ENCODE results near the gene CCDC92B.

DNA sequence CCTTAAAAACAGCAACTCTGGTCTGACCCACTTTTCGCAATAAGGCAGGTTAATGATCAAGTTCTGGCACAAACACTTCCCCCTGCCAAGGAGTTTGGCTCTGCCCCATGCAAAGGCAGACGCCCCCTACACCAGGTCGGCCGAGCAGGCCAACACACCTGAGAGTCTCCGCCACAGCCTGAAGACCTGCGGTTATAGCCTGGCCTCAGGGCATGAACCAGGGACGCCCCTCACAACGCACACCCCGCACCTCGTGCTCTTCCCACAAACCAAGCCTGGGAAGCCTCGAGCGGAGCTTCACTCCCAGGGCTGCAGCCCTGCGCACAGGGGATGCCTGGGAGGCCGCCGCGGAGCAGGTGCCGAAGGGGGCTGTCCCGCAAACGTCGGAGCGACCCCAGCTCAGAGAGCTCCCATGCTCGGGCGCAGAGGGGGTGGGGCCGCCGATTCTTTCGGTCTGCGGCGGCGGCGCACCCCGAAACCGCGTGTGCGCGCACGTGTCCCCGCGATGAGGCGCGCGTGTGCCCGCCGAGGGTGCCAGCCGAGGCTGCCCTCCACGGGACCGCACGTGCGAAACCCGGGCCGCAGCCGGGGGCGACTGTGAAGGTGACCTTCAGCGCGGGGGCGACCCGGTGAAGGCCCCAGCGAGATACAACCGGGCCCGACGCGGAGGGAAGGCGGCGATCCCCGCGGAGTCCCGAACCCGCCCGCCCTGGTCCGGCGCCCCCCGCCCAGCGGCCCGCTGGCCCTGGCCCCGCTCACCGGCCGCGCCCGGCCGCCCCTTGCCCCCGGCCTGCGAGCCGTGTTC, 38.4 kb downstream of the CCDC92B start:
- TF ChIP-seq POLR2A (IDR thresholded peaks at IDR 0.05; ENCODE audit: low read depth, low read length) (no peak), MXI1 (IDR thresholded peaks at IDR 0.05; ENCODE audit: borderline replicate concordance, low read depth, low read length) (peak; percentile 86), BHLHE40 (IDR thresholded peaks at IDR 0.05; ENCODE audit: low read depth, low read length) (peak; percentile 80), MAFK (IDR thresholded peaks at IDR 0.05; ENCODE audit: low read depth, low read length) (no peak), SMC3 (IDR thresholded peaks at IDR 0.05; ENCODE audit: low read depth, low read length) (no peak), RFX5 (IDR thresholded peaks at IDR 0.05; ENCODE audit: low read depth, low read length) (no peak), ELK1 (IDR thresholded peaks at IDR 0.05; ENCODE audit: borderline replicate concordance, low read depth, low read length) (no peak), CEBPB (IDR thresholded peaks at IDR 0.05; ENCODE audit: low read depth, low read length) (no peak)
- TF ChIP-seq, protein P1, sequence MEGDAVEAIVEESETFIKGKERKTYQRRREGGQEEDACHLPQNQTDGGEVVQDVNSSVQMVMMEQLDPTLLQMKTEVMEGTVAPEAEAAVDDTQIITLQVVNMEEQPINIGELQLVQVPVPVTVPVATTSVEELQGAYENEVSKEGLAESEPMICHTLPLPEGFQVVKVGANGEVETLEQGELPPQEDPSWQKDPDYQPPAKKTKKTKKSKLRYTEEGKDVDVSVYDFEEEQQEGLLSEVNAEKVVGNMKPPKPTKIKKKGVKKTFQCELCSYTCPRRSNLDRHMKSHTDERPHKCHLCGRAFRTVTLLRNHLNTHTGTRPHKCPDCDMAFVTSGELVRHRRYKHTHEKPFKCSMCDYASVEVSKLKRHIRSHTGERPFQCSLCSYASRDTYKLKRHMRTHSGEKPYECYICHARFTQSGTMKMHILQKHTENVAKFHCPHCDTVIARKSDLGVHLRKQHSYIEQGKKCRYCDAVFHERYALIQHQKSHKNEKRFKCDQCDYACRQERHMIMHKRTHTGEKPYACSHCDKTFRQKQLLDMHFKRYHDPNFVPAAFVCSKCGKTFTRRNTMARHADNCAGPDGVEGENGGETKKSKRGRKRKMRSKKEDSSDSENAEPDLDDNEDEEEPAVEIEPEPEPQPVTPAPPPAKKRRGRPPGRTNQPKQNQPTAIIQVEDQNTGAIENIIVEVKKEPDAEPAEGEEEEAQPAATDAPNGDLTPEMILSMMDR (conservative IDR thresholded peaks at IDR 0.05; ENCODE audit: low read depth, low read length): no peak
- TF ChIP-seq, protein P2, sequence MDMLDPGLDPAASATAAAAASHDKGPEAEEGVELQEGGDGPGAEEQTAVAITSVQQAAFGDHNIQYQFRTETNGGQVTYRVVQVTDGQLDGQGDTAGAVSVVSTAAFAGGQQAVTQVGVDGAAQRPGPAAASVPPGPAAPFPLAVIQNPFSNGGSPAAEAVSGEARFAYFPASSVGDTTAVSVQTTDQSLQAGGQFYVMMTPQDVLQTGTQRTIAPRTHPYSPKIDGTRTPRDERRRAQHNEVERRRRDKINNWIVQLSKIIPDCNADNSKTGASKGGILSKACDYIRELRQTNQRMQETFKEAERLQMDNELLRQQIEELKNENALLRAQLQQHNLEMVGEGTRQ (IDR thresholded peaks at IDR 0.05; ENCODE audit: low read depth, low read length): 0 out of 2 replicates have a peak, but pooled peaks have one; percentile 11

All from IMR-90 (cell line).